H1 (cell line): ENCODE measurements around the gene GINS3. TPM values are rescaled to one million over a fixed set of nuclear protein-coding genes. Genes with fewer than 3 reads are reported as not detected.

Experiments used
- CTCF ChIA-PET: fragments of 300-600 bp; sonication (Branson Sonifier 250); formaldehyde crosslinking; loops from one replicate; lab custom pipeline; 2021; ENCODE audit not compliant: partially characterized antibody; lab: Charles Lee
- POLR2A ChIA-PET: fragments of 300-600 bp; sonication (Branson Sonifier 250); formaldehyde crosslinking; loops from one replicate; lab custom pipeline; 2021; ENCODE audit warnings: inconsistent platforms; ENCODE audit not compliant: partially characterized antibody; lab: Charles Lee
- DNase-seq, 2 experiments: peaks; one replicate each; pipeline versions ENCODE4 v3.0.0 to v3.0.0-alpha.2; 2010 to 2022; ENCODE audit warnings: low spot score in 2 of 2, low read depth in 1 of 2, mixed read lengths in 1 of 2
- FAIRE-seq: peaks from 2 replicates; lab custom pipeline; 2011; peaks lifted over from hg19 to GRCh38; lab: Jason Lieb, UNC
- H2AFZ ChIP-seq: 2 replicates; pipeline ENCODE4 v1.8.1; 2012; ENCODE audit warnings: low read length, inconsistent platforms
- H2AK5ac ChIP-seq: 2 replicates; pipeline ENCODE4 v1.6.1; 2013; ENCODE audit warnings: low read depth, low read length
- H2BK120ac ChIP-seq: replicated peaks from 2 replicates; pipeline ENCODE3; 2013; ENCODE audit warnings: low read depth, low read length, inconsistent platforms
- H2BK12ac ChIP-seq: 2 replicates; pipeline ENCODE4 v1.6.1; 2013; ENCODE audit warnings: low read depth, low read length
- H2BK15ac ChIP-seq: 2 replicates; pipeline ENCODE4 v1.6.1; 2013; ENCODE audit warnings: low read length
- H2BK20ac ChIP-seq: 2 replicates; pipeline ENCODE4 v1.6.1; 2013; ENCODE audit warnings: low read length
- H2BK5ac ChIP-seq: 2 replicates; pipeline ENCODE4 v1.6.1; 2013; ENCODE audit warnings: low read depth, low read length
- H3K14ac ChIP-seq: 2 replicates; pipeline ENCODE4 v1.6.1; 2013; ENCODE audit warnings: inconsistent platforms; ENCODE audit not compliant: insufficient read length
- H3K18ac ChIP-seq: 2 replicates; pipeline ENCODE4 v1.6.1; 2013; ENCODE audit warnings: low read length; ENCODE audit errors: extremely low read depth
- H3K23ac ChIP-seq: 2 replicates; pipeline ENCODE4 v1.6.1; 2013; ENCODE audit warnings: inconsistent platforms; ENCODE audit not compliant: insufficient read length
- H3K23me2 ChIP-seq: 2 replicates; pipeline ENCODE4 v1.6.1; 2013; ENCODE audit warnings: low read depth, low read length
- H3K27ac ChIP-seq: 2 replicates; pipeline ENCODE4 v1.6.1; 2011; ENCODE audit warnings: low read depth, low read length, inconsistent platforms
- H3K27me3 ChIP-seq, 4 experiments: replicated peaks in 1 of 4; 1 replicate in 1 of 4; 2 replicates in 3 of 4; pipeline versions ENCODE4 v1.6.1 to v1.8.1; 2011 to 2013; ENCODE audit warnings: low read length in 3 of 4, mild to moderate bottlenecking in 3 of 4, inconsistent platforms in 2 of 4, mixed read lengths in 2 of 4, moderate library complexity in 1 of 4; ENCODE audit not compliant: control insufficient read depth in 3 of 4, insufficient read depth in 3 of 4; ENCODE audit errors: extremely low read depth in 1 of 4
- H3K36me3 ChIP-seq, 4 experiments: 2 replicates each; pipeline versions ENCODE4 v1.6.1 to v1.8.1; 2011 to 2013; ENCODE audit warnings: mild to moderate bottlenecking in 4 of 4, low read length in 3 of 4, moderate library complexity in 2 of 4, control low read depth in 1 of 4, inconsistent platforms in 1 of 4; ENCODE audit not compliant: insufficient read depth in 4 of 4, control insufficient read depth in 2 of 4
- H3K4ac ChIP-seq: replicated peaks from 2 replicates; pipeline ENCODE3; 2013; ENCODE audit warnings: low read length, low read depth, mixed read lengths, inconsistent platforms; ENCODE audit not compliant: insufficient read length
- H3K4me1 ChIP-seq, 4 experiments: replicated peaks in 1 of 4; 1 replicate in 1 of 4; 2 replicates in 3 of 4; pipeline versions ENCODE4 v1.6.1 to v1.8.1; 2011 to 2013; ENCODE audit warnings: low read length in 3 of 4, inconsistent platforms in 2 of 4, mixed read lengths in 1 of 4; ENCODE audit not compliant: insufficient read depth in 4 of 4, control insufficient read depth in 3 of 4
- H3K4me2 ChIP-seq, 2 experiments: 2 replicates each; pipeline versions ENCODE4 v1.6.1 to v1.8.1; 2011 to 2013; ENCODE audit warnings: low read depth in 2 of 2, low read length in 2 of 2, control low read depth in 1 of 2, inconsistent platforms in 1 of 2, mild to moderate bottlenecking in 1 of 2; ENCODE audit not compliant: insufficient read depth in 1 of 2
- H3K4me3 ChIP-seq, 4 experiments: fragments of 200-600, 300-600 bp in 1 of 4; sonication (generic), shearing (Covaris generic), sonication (Bioruptor Twin) in 1 of 4; 2 replicates each; pipeline versions ENCODE4 v1.5.1 to v1.8.1; 2011 to 2016; ENCODE audit warnings: low read length in 4 of 4, low read depth in 3 of 4, control low read depth in 2 of 4, inconsistent platforms in 2 of 4, mild to moderate bottlenecking in 2 of 4, mixed read lengths in 1 of 4, moderate library complexity in 1 of 4; ENCODE audit not compliant: insufficient read depth in 2 of 4; ENCODE audit errors: extremely low read depth in 1 of 4
- H3K56ac ChIP-seq: replicated peaks from 2 replicates; pipeline ENCODE3; 2013; ENCODE audit warnings: low read depth, mild to moderate bottlenecking, mixed read lengths, low read length, inconsistent platforms; ENCODE audit not compliant: insufficient read length
- H3K79me1 ChIP-seq: 2 replicates; pipeline ENCODE4 v1.6.1; 2013; ENCODE audit warnings: low read depth, low read length, control low read depth
- H3K79me2 ChIP-seq, 2 experiments: 2 replicates each; pipeline versions ENCODE4 v1.6.1 to v1.8.1; 2012 to 2013; ENCODE audit warnings: low read length in 2 of 2, mild to moderate bottlenecking in 2 of 2, inconsistent platforms in 1 of 2; ENCODE audit not compliant: insufficient read depth in 2 of 2, control insufficient read depth in 1 of 2
- H3K9ac ChIP-seq, 4 experiments: replicated peaks in 1 of 4; 1 replicate in 1 of 4; 2 replicates in 3 of 4; pipeline versions ENCODE4 v1.6.1 to v1.8.1; 2011 to 2013; ENCODE audit warnings: low read depth in 3 of 4, low read length in 3 of 4, control low read depth in 2 of 4, mild to moderate bottlenecking in 2 of 4, moderate library complexity in 2 of 4, inconsistent platforms in 1 of 4; ENCODE audit errors: extremely low read depth in 1 of 4
- H3K9me3 ChIP-seq, 2 experiments: 2 replicates each; pipeline versions ENCODE4 v1.6.1 to v1.8.1; 2012 to 2013; ENCODE audit warnings: mild to moderate bottlenecking in 2 of 2, moderate library complexity in 2 of 2, control low read depth in 1 of 2, inconsistent platforms in 1 of 2, low read depth in 1 of 2, low read length in 1 of 2, mixed read lengths in 1 of 2; ENCODE audit not compliant: insufficient read depth in 2 of 2
- H4K20me1 ChIP-seq, 2 experiments: replicated peaks in 1 of 2; 2 replicates each; pipeline versions ENCODE3 to v1.8.1; 2011 to 2013; ENCODE audit warnings: inconsistent platforms in 2 of 2, low read length in 2 of 2, mild to moderate bottlenecking in 1 of 2; ENCODE audit not compliant: insufficient read depth in 2 of 2, control insufficient read depth in 1 of 2
- H4K5ac ChIP-seq: 2 replicates; pipeline ENCODE4 v1.6.1; 2013; ENCODE audit warnings: low read length, low read depth, mixed read lengths, inconsistent platforms; ENCODE audit not compliant: insufficient read length
- H4K8ac ChIP-seq: 2 replicates; pipeline ENCODE4 v1.8.0; 2013; ENCODE audit warnings: mild to moderate bottlenecking, moderate library complexity, low read length, inconsistent platforms; ENCODE audit not compliant: insufficient read depth; ENCODE audit errors: extremely low read depth
- H4K91ac ChIP-seq: replicated peaks from 2 replicates; pipeline ENCODE3; 2013; ENCODE audit warnings: low read length, mixed read lengths, inconsistent platforms; ENCODE audit not compliant: insufficient read length
- CREB1 ChIP-seq: IDR thresholded peaks from 2 replicates; pipeline ENCODE4 v1.6.1; 2012; ENCODE audit warnings: inconsistent platforms
- EGR1 ChIP-seq: IDR thresholded peaks from 2 replicates; pipeline ENCODE4 v1.6.1; 2011; ENCODE audit warnings: low read depth, low read length, borderline replicate concordance
- GTF2F1 ChIP-seq: IDR thresholded peaks from 2 replicates; pipeline ENCODE4 v1.6.1; 2012; ENCODE audit warnings: low read depth, low read length, improper control_type of control experiment, borderline replicate concordance
- HDAC6 ChIP-seq: IDR thresholded peaks from one replicate; pipeline ENCODE4 v1.7.1; 2012; ENCODE audit warnings: low read depth, mild to moderate bottlenecking, inconsistent platforms, low read length, moderate library complexity
- JUND ChIP-seq: IDR thresholded peaks from 2 replicates; pipeline ENCODE4 v1.6.1; 2011; ENCODE audit warnings: mild to moderate bottlenecking, improper control_type of control experiment, low read length
- KDM1A ChIP-seq: fragments of 200-600, 300-600 bp; sonication (generic); IDR thresholded peaks from 2 replicates; pipeline ENCODE4 v1.7.1; 2016; ENCODE audit warnings: mild to moderate bottlenecking, low read length, borderline replicate concordance
- MAFK ChIP-seq: IDR thresholded peaks from 2 replicates; pipeline ENCODE4 v1.6.1; 2012; ENCODE audit warnings: low read depth, mild to moderate bottlenecking, improper control_type of control experiment, low read length
- PHF8 ChIP-seq: fragments of 200-600 bp; sonication (generic); conservative IDR thresholded peaks from 2 replicates; pipeline ENCODE4 v1.7.1; 2012; ENCODE audit warnings: low read depth, mild to moderate bottlenecking, inconsistent platforms, low read length, moderate library complexity
- POU5F1 ChIP-seq: IDR thresholded peaks from 2 replicates; pipeline ENCODE4 v1.6.1; 2011; ENCODE audit warnings: low read depth, mild to moderate bottlenecking, low read length, moderate library complexity
- SP2 ChIP-seq: IDR thresholded peaks from 2 replicates; pipeline ENCODE4 v1.6.1; 2012; ENCODE audit warnings: mild to moderate bottlenecking, low read length, inconsistent platforms
- ZNF274 ChIP-seq: IDR thresholded peaks from 2 replicates; pipeline ENCODE4 v1.7.0; 2012; ENCODE audit warnings: low read length, borderline replicate concordance; ENCODE audit errors: extremely low read depth
- WGBS, 2 experiments: shearing (Covaris generic) in 1 of 2; methylation state at CpG; one replicate each; pipeline versions ENCODE4 v1.1.6 to v1.1.7; 2013 to 2015; ENCODE audit warnings: low lambda C conversion rate in 2 of 2, mixed read lengths in 2 of 2, inconsistent platforms in 1 of 2, low coverage in 1 of 2, missing lambda C conversion rate in 1 of 2; ENCODE audit not compliant: insufficient replicate concordance in 2 of 2, insufficient coverage in 1 of 2, insufficient read length in 1 of 2; ENCODE audit errors: extremely low coverage in 1 of 2, missing lambda C conversion rate in 1 of 2; 5-methylcytosine and 5-hydroxymethylcytosine counted together
- polyA plus RNA-seq, 7 experiments: library from polyadenylated mRNA; depleted of rRNA in 3 of 7; stranded (reverse) in 5 of 7; unstranded in 2 of 7; fragments of >200 nt in 5 of 7; fragments of 200-250 nt in 2 of 7; gene quantifications; 1 replicate in 5 of 7; 2 replicates in 1 of 7; 4 replicates in 1 of 7; pipeline versions ENCODE4 v1.2.1 to v1.2.3, GENCODE V29; 2011 to 2013; ENCODE audit warnings: missing spikeins in 2 of 7, mixed read lengths in 2 of 7
- total RNA-seq: library from RNA; stranded (reverse); fragmentation: NEBNext Ultra II Directional; extraction: Animal tissue kit (Norgen Biotek cat#: 25700); gene quantifications from 2 replicates; pipeline ENCODE4 v1.2.1, GENCODE V29; 2021
- TF ChIP-seq, protein P1 (sequence below): IDR thresholded peaks from 2 replicates; pipeline ENCODE4 v1.6.1; 2012; ENCODE audit warnings: low read length, inconsistent platforms
- TF ChIP-seq, protein P2 (sequence below): IDR thresholded peaks from 2 replicates; pipeline ENCODE4 v1.6.1; 2012; ENCODE audit warnings: inconsistent platforms

GINS3 gene
- total and polyA plus RNA-seq, 2 of the 8 experiments (the other 6 are each of a cell fraction or from before 2014, with no cell fraction given) = 12.9 to 15.4 TPM

DNA sequence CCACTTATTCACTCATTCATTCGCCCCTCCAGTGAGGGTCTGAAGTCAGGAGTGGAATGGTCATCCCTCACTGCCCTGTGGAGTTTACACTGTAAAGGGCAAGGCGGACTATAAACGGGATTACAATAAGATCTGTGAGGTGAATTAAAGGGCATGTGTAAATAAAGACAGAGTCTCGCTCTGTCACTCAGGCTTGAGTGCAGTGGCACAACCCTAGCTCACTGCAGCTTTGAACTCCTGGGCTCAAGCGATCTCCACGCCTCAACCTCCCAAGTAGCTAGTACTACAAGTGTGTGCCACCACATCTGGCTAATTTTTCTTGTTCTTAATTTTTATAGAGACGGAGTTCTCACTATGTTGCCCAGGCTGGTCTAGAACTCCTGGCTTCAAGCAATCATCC is 25.8 kb downstream of the GINS3 start:
- ChIA-PET CTCF (interaction anchor here (0.6 to 2.0 kb wide), 4 partner anchors 71 to 168 kb away, joined by 3 to 6 read pairs (median 4); no protein-coding TSS in a partner anchor), POLR2A (interaction anchor here (2.2 kb wide), 1 partner anchor 25 kb away, joined by 9 read pairs; the partner anchor contains the start of gene GINS3)
- H2BK15ac ChIP-seq = no peak overlapping the region
- H3K4me3 ChIP-seq = no peak overlapping the region
- H2AK5ac ChIP-seq = no peak overlapping the region
- H3K4me1 ChIP-seq = peaks cover 3 to 11% (median 5%) of the 10 kb centered on the region in 4 experiments
- H3K18ac ChIP-seq = no peak overlapping the region
- no peak overlapping the region for H2BK5ac ChIP-seq
- H4K20me1 ChIP-seq = no peaks in the 10 kb centered on the region
- H3K14ac ChIP-seq = no peak overlapping the region
- no peak overlapping the region for H3K27ac ChIP-seq
- no peak overlapping the region for H4K5ac ChIP-seq
- H3K79me2 ChIP-seq = no peaks in the 10 kb centered on the region
- no peak overlapping the region for H4K91ac ChIP-seq
- no peak overlapping the region for H3K23ac ChIP-seq
- 90% methylated on average over 7 of the region's 7 CpGs; no CpG with 5 or more reads in 1 of the 2 experiments for WGBS, 2 experiments
- H3K27me3 ChIP-seq = no peaks in the 10 kb centered on the region
- DNase-seq (no peak), FAIRE-seq (no peak)
- H3K79me1 ChIP-seq = no peaks in the 10 kb centered on the region
- H2BK20ac ChIP-seq = no peak overlapping the region
- no peaks in the 10 kb centered on the region for H3K23me2 ChIP-seq
- no peak overlapping the region for H2AFZ ChIP-seq
- H3K9ac ChIP-seq = no peak overlapping the region
- no peak overlapping the region for H2BK12ac ChIP-seq
- H3K56ac ChIP-seq = no peak overlapping the region
- H4K8ac ChIP-seq = no peak overlapping the region
- H3K36me3 ChIP-seq = no peaks in the 10 kb centered on the region
- no peak overlapping the region for H3K4me2 ChIP-seq
- H3K9me3 ChIP-seq = no peaks in the 10 kb centered on the region
- no peak overlapping the region for H2BK120ac ChIP-seq
- peak overlapping the region; percentile 10 for H3K4ac ChIP-seq
- TF ChIP-seq SP2 (no peak), MAFK (no peak), KDM1A (no peak), HDAC6 (no peak), EGR1 (no peak), JUND (no peak), CREB1 (no peak), PHF8 (no peak), POU5F1 (no peak), GTF2F1 (no peak), ZNF274 (no peak)
- TF ChIP-seq, protein P1, sequence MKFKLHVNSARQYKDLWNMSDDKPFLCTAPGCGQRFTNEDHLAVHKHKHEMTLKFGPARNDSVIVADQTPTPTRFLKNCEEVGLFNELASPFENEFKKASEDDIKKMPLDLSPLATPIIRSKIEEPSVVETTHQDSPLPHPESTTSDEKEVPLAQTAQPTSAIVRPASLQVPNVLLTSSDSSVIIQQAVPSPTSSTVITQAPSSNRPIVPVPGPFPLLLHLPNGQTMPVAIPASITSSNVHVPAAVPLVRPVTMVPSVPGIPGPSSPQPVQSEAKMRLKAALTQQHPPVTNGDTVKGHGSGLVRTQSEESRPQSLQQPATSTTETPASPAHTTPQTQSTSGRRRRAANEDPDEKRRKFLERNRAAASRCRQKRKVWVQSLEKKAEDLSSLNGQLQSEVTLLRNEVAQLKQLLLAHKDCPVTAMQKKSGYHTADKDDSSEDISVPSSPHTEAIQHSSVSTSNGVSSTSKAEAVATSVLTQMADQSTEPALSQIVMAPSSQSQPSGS = no peak
- TF ChIP-seq, protein P2, sequence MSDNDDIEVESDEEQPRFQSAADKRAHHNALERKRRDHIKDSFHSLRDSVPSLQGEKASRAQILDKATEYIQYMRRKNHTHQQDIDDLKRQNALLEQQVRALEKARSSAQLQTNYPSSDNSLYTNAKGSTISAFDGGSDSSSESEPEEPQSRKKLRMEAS = no peak
